GM12878 (cell line): ENCODE measurements around the gene SLF2.
"Not testable (repeated sequence)": the region's sequence is repeated elsewhere in the genome, so short reads cannot be mapped to it uniquely, and the experiment has no call there.

Source experiments
- SMAD5 ChIP-seq: IDR thresholded peaks from 2 replicates; pipeline ENCODE4 v1.6.1; 2016; ENCODE audit warnings: antibody characterized with exemption, low read depth
- TF ChIP-seq, protein P1 (sequence below): fragments of 450-650 bp; formaldehyde crosslinking; IDR thresholded peaks from 2 replicates; pipeline ENCODE4 v1.4.0; 2020; ENCODE audit warnings: mild to moderate bottlenecking, moderate library complexity

DNA sequence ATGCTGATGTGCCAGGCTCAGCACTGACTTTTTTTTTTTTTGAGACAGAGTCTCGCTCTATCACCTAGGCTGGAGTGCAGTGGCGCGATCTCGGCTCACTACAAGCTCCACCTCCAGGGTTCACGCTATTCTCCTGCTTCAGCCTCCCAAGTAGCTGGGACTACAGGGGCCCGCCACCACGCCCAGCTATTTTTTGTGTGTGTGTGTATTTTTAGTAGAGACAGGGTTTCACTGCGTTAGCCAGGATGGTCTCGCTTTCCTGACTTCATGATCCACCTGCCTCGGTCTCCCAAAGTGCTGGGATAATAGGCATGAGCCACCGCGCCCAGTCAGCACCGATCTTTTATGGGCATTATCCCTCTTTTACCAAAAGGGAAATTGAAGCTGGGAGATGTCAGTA, 27.2 kb upstream of the SLF2 start:
- TF ChIP-seq, protein P1, sequence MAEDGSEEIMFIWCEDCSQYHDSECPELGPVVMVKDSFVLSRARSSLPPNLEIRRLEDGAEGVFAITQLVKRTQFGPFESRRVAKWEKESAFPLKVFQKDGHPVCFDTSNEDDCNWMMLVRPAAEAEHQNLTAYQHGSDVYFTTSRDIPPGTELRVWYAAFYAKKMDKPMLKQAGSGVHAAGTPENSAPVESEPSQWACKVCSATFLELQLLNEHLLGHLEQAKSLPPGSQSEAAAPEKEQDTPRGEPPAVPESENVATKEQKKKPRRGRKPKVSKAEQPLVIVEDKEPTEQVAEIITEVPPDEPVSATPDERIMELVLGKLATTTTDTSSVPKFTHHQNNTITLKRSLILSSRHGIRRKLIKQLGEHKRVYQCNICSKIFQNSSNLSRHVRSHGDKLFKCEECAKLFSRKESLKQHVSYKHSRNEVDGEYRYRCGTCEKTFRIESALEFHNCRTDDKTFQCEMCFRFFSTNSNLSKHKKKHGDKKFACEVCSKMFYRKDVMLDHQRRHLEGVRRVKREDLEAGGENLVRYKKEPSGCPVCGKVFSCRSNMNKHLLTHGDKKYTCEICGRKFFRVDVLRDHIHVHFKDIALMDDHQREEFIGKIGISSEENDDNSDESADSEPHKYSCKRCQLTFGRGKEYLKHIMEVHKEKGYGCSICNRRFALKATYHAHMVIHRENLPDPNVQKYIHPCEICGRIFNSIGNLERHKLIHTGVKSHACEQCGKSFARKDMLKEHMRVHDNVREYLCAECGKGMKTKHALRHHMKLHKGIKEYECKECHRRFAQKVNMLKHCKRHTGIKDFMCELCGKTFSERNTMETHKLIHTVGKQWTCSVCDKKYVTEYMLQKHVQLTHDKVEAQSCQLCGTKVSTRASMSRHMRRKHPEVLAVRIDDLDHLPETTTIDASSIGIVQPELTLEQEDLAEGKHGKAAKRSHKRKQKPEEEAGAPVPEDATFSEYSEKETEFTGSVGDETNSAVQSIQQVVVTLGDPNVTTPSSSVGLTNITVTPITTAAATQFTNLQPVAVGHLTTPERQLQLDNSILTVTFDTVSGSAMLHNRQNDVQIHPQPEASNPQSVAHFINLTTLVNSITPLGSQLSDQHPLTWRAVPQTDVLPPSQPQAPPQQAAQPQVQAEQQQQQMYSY (CRISPR knock-in tag): not testable (repeated sequence)
- TF ChIP-seq SMAD5: not testable (repeated sequence)
